HepG2 (cell line): ENCODE results near the gene ZBTB21. TPM values are rescaled to one million over a fixed set of nuclear protein-coding genes. Genes with fewer than 3 reads are reported as not detected.

Experiments used
- AFF4 ChIP-seq: sonication (generic); formaldehyde crosslinking; IDR thresholded peaks from 2 replicates; pipeline ENCODE4 v1.4.0; 2020; ENCODE audit warnings: missing genetic modification reagents
- CAMTA2 ChIP-seq: sonication (generic); formaldehyde crosslinking; IDR thresholded peaks from 2 replicates; pipeline ENCODE4 v1.4.0; 2020; ENCODE audit warnings: mild to moderate bottlenecking, missing genetic modification reagents, borderline replicate concordance
- GMEB2 ChIP-seq: IDR thresholded peaks from 2 replicates; pipeline ENCODE4 v1.6.1; 2016; ENCODE audit warnings: missing biosample characterization, missing genetic modification reagents, low read depth
- HOXA5 ChIP-seq: sonication (generic); formaldehyde crosslinking; IDR thresholded peaks from 2 replicates; pipeline ENCODE4 v1.4.0; 2020; ENCODE audit warnings: missing genetic modification reagents
- RORA ChIP-seq: sonication (generic); formaldehyde crosslinking; IDR thresholded peaks from 2 replicates; pipeline ENCODE4 v1.5.0; 2020; ENCODE audit warnings: mild to moderate bottlenecking, missing genetic modification reagents, moderate library complexity
- TARDBP ChIP-seq: sonication (generic); formaldehyde crosslinking; IDR thresholded peaks from 2 replicates; pipeline ENCODE4 v1.8.0; 2022; ENCODE audit warnings: mild to moderate bottlenecking, missing genetic modification reagents
- UBTF ChIP-seq: sonication (generic); formaldehyde crosslinking; IDR thresholded peaks from 2 replicates; pipeline ENCODE4 v1.4.0; 2020; ENCODE audit warnings: mild to moderate bottlenecking, missing genetic modification reagents
- ZBTB1 ChIP-seq: sonication (generic); formaldehyde crosslinking; IDR thresholded peaks from 2 replicates; pipeline ENCODE4 v1.4.0; 2020; ENCODE audit warnings: missing genetic modification reagents, borderline replicate concordance
- ZBTB2 ChIP-seq: sonication (generic); formaldehyde crosslinking; IDR thresholded peaks from 2 replicates; pipeline ENCODE4 v1.8.0; 2022; ENCODE audit warnings: low read depth, missing genetic modification reagents
- ZBTB20 ChIP-seq: sonication (generic); formaldehyde crosslinking; IDR thresholded peaks from 2 replicates; pipeline ENCODE4 v1.8.1; 2023; ENCODE audit warnings: missing genetic modification reagents, low read depth, mild to moderate bottlenecking, borderline replicate concordance
- ZFY ChIP-seq: sonication (generic); formaldehyde crosslinking; IDR thresholded peaks from 2 replicates; pipeline ENCODE4 v1.4.0; 2020; ENCODE audit warnings: missing genetic modification reagents
- ZNF503 ChIP-seq: sonication (generic); formaldehyde crosslinking; IDR thresholded peaks from 2 replicates; pipeline ENCODE4 v1.4.0; 2020; ENCODE audit warnings: missing genetic modification reagents
- ZNF580 ChIP-seq: IDR thresholded peaks from 2 replicates; pipeline ENCODE4 v1.6.1; 2016; ENCODE audit warnings: low read depth, borderline replicate concordance
- ZNF597 ChIP-seq: sonication (generic); formaldehyde crosslinking; IDR thresholded peaks from 2 replicates; pipeline ENCODE4 v1.5.0; 2020; ENCODE audit warnings: missing genetic modification reagents
- ZNF777 ChIP-seq: sonication (generic); formaldehyde crosslinking; IDR thresholded peaks from 2 replicates; pipeline ENCODE4 v1.4.0; 2020; ENCODE audit warnings: missing genetic modification reagents
- polyA plus RNA-seq, 8 experiments: library from polyadenylated mRNA; depleted of rRNA in 3 of 8; stranded (reverse) in 7 of 8; unstranded in 1 of 8; fragments of >200 nt; fragmentation: Illumina TruSeq in 4 of 8; extraction: Trizol in 4 of 8; gene quantifications; 2 replicates each; pipeline versions ENCODE4 v1.2.1 to v1.2.3, GENCODE V29; 2011 to 2016; ENCODE audit warnings: low read depth in 4 of 8, missing spikeins in 1 of 8, mixed read lengths in 1 of 8; ENCODE audit not compliant: insufficient read depth in 1 of 8
- total RNA-seq, 5 experiments: library from RNA; depleted of rRNA; stranded (reverse); fragments of >200 nt; fragmentation: Illumina TruSeq; extraction: Trizol; gene quantifications; 2 replicates each; pipeline ENCODE4 v1.2.3, GENCODE V29; 2016; ENCODE audit warnings: low read depth in 1 of 5

ZBTB21 gene
- total and polyA plus RNA-seq, 2 of the 13 experiments (the other 11 are each of a cell fraction or from before 2014, with no cell fraction given): 4.5 to 6.1 TPM

GRCh38 chr21:41953249-41953830, 56.8 kb downstream of the ZBTB21 start (continued):
- TF ChIP-seq ZNF597 (CRISPR knock-in tag) (no peak), ZBTB20 (CRISPR knock-in tag) (no peak), TARDBP (CRISPR knock-in tag) (peak; percentile 11; the same call in 1 of the 2 replicates), ZNF503 (CRISPR knock-in tag) (no peak), HOXA5 (CRISPR knock-in tag) (0 out of 2 replicates have a peak, but pooled peaks have one; percentile 6), ZNF777 (CRISPR knock-in tag) (peak; percentile 51), AFF4 (CRISPR knock-in tag) (no peak), ZBTB2 (CRISPR knock-in tag) (0 out of 2 replicates have a peak, but pooled peaks have one; percentile 44), ZFY (no peak; the same call in 1 of the 2 replicates), ZBTB1 (no peak), ZNF580 (0 out of 2 replicates have a peak, but pooled peaks have one; percentile 3), GMEB2 (CRISPR knock-in tag) (no peak), CAMTA2 (0 out of 2 replicates have a peak, but pooled peaks have one; percentile 46), UBTF (peak; percentile 62; the same call in 1 of the 2 replicates), RORA (CRISPR knock-in tag) (no peak)
